ENCODE measurements around the gene ELOVL3.

ELOVL3 gene
- total RNA-seq = 0 to 0.77 (median 0.10) reads per million in 17 experiments

- peak; percentile 90 to 94 (median 91) for DNase-seq
Observed at GRCh38 chr10:102225646-102226541, at the start of gene ELOVL3. Gene ELOVL3 (plus strand): TSS chr10:102226299. CDS start chr10:102226549, 250 bp downstream.

- peak in 1 of 4 experiments; percentile 3 for DNase-seq
Observed at GRCh38 chr10:102184606-102185005, 41.5 kb upstream of the ELOVL3 start.

- no peak for DNase-seq
Observed at GRCh38 chr10:102185272-102185671, 40.8 kb upstream of the ELOVL3 start.

- no peak for DNase-seq
Observed at GRCh38 chr10:102185811-102186527, 40.1 kb upstream of the ELOVL3 start.

- no peak for DNase-seq
Observed at GRCh38 chr10:102188298-102188940, 37.7 kb upstream of the ELOVL3 start.

GRCh38 chr10:102188941-102189898, 36.9 kb upstream of the ELOVL3 start:
- DNase-seq = peak in 2 of 4 experiments; percentile 3 to 22

GRCh38 chr10:102191956-102192355, 34.1 kb upstream of the ELOVL3 start:
- no peak for DNase-seq

GRCh38 chr10:102195296-102195870, 30.7 kb upstream of the ELOVL3 start:
- DNase-seq = peak in 1 of 4 experiments; percentile 22

GRCh38 chr10:102196893-102197292, 29.2 kb upstream of the ELOVL3 start:
- DNase-seq = no peak

GRCh38 chr10:102198027-102198426, 28.1 kb upstream of the ELOVL3 start:
- no peak for DNase-seq

- DNase-seq = peak; percentile 19 to 59 (median 42)
Observed at GRCh38 chr10:102200751-102201640, 25.1 kb upstream of the ELOVL3 start.

- no peak for DNase-seq
Observed at GRCh38 chr10:102202386-102202785, 23.7 kb upstream of the ELOVL3 start.

GRCh38 chr10:102208311-102209035, 17.6 kb upstream of the ELOVL3 start:
- DNase-seq = no peak

GRCh38 chr10:102211615-102212299, 14.3 kb upstream of the ELOVL3 start:
- DNase-seq = no peak

- DNase-seq = peak; percentile 9 to 63 (median 42)
Observed at GRCh38 chr10:102213599-102213998, 12.5 kb upstream of the ELOVL3 start.

- peak in 1 of 4 experiments; percentile 10 for DNase-seq
Observed at GRCh38 chr10:102219370-102219769, 6.7 kb upstream of the ELOVL3 start.

- no peak for DNase-seq
Observed at GRCh38 chr10:102220612-102221011, 5.5 kb upstream of the ELOVL3 start.

- DNase-seq = no peak
Observed at GRCh38 chr10:102222797-102223196, 3.3 kb upstream of the ELOVL3 start.

GRCh38 chr10:102226542-102226870, 407 bp downstream of the ELOVL3 start:
- DNase-seq = no peak
